ENCODE data around the gene PKHD1.

Gene PKHD1

DNA sequence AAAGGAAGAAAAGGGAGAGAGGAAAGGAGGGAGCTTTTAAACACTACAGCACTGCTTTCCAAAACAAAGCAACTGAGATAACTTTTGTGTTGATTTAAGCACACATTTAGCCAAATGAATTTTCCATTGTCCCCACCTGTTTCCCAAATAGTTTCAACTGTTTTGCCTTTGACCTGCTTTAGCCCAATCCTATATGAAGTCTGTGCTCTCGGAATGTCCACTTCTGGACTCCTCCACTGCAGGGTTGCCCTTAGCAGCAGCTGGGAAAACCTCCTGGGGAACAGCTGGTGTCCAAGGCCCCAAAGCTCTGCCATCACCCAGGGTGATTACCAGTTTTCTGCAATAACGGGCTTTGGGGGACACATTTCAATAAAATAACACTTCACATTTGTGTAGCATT lies 44.9 kb upstream of the PKHD1 start:
- TF ChIP-seq, protein P1, sequence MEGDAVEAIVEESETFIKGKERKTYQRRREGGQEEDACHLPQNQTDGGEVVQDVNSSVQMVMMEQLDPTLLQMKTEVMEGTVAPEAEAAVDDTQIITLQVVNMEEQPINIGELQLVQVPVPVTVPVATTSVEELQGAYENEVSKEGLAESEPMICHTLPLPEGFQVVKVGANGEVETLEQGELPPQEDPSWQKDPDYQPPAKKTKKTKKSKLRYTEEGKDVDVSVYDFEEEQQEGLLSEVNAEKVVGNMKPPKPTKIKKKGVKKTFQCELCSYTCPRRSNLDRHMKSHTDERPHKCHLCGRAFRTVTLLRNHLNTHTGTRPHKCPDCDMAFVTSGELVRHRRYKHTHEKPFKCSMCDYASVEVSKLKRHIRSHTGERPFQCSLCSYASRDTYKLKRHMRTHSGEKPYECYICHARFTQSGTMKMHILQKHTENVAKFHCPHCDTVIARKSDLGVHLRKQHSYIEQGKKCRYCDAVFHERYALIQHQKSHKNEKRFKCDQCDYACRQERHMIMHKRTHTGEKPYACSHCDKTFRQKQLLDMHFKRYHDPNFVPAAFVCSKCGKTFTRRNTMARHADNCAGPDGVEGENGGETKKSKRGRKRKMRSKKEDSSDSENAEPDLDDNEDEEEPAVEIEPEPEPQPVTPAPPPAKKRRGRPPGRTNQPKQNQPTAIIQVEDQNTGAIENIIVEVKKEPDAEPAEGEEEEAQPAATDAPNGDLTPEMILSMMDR (IDR thresholded peaks at IDR 0.05; ENCODE audit: low read depth, low read length) = no peak
- no peak for DNase-seq (ENCODE audit: extremely low read depth, low read depth)

DNA sequence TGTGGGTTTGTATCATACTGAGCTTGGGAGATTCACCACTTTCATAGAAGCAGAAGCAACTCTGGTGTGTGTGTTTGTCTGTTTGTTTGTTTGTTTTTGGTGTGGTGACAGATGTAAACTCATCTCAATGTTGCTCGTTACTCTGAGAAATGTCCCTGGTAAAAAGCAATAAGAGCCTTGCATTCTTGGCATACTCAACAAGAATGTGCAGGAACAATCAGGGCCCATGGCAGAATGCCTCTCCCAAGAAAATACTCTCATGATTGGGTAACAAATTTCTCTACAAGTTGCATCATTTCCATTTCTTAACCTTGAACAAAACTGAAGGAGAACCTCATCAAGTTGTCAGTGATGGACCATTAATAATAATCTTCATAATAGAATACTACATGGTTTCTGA lies 43.0 kb upstream of the PKHD1 start:
- DNase-seq (ENCODE audit: extremely low read depth, low read depth) = no peak

GRCh38 chr6:52127957-52128356 lies 40.5 kb upstream of the PKHD1 start:
- no peak for DNase-seq (ENCODE audit: extremely low read depth, low read depth)

More for the DNA sequence above, 43.0 kb upstream of the PKHD1 start:
- TF ChIP-seq, protein P1 (IDR thresholded peaks at IDR 0.05; ENCODE audit: low read depth, low read length) = no peak

DNA sequence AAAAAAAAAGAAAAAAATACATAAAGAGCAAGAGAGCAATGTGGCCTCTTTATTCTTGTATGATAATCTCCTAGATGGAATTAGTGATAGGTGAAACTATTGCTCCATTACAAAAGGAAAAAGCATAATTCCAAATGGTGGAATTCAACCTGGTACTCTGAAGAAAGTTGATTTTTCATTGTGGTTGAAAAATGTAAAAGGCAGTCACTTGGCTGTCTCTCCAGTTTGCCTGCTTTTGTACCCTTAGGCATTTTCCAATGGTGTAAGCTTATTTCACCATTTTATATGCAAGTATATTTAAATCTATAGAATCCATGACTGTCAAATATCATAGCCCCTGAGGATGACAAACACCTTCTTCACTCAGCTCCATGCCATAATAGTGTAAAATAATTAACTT lies 38.8 kb upstream of the PKHD1 start:
- TF ChIP-seq, protein P1 (IDR thresholded peaks at IDR 0.05; ENCODE audit: low read depth, low read length) = no peak
- no peak for DNase-seq (ENCODE audit: extremely low read depth, low read depth)

More at GRCh38 chr6:52127957-52128356, 40.5 kb upstream of the PKHD1 start:
- TF ChIP-seq, protein P1 (IDR thresholded peaks at IDR 0.05; ENCODE audit: low read depth, low read length) = no peak

- TF ChIP-seq, protein P1 (IDR thresholded peaks at IDR 0.05; ENCODE audit: low read depth, low read length) = no peak
- no peak for DNase-seq (ENCODE audit: extremely low read depth, low read depth)
Observed at GRCh38 chr6:52125572-52125971, 38.2 kb upstream of the PKHD1 start.

DNA sequence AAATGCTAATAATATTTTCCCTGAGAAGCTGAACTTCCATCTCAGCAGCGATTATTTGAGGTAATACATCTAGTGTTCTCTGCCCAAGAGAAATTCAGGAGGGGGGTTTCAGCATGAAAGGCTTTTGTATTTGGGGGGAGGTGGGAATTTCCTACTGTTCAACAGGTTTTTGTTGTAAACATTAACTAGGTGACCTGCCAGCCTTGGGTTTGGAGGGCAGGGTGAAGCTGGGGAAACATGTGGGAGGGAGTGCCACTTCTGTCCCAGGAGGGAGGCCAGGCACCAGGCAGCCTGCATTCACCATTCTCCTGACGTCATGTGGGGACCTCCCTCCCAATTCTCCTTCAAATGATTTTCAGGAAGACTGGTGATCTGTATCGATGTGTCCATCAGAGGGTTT lies 37.7 kb upstream of the PKHD1 start:
- no peak for DNase-seq (ENCODE audit: extremely low read depth, low read depth)
- TF ChIP-seq, protein P1 (IDR thresholded peaks at IDR 0.05; ENCODE audit: low read depth, low read length) = no peak

DNA sequence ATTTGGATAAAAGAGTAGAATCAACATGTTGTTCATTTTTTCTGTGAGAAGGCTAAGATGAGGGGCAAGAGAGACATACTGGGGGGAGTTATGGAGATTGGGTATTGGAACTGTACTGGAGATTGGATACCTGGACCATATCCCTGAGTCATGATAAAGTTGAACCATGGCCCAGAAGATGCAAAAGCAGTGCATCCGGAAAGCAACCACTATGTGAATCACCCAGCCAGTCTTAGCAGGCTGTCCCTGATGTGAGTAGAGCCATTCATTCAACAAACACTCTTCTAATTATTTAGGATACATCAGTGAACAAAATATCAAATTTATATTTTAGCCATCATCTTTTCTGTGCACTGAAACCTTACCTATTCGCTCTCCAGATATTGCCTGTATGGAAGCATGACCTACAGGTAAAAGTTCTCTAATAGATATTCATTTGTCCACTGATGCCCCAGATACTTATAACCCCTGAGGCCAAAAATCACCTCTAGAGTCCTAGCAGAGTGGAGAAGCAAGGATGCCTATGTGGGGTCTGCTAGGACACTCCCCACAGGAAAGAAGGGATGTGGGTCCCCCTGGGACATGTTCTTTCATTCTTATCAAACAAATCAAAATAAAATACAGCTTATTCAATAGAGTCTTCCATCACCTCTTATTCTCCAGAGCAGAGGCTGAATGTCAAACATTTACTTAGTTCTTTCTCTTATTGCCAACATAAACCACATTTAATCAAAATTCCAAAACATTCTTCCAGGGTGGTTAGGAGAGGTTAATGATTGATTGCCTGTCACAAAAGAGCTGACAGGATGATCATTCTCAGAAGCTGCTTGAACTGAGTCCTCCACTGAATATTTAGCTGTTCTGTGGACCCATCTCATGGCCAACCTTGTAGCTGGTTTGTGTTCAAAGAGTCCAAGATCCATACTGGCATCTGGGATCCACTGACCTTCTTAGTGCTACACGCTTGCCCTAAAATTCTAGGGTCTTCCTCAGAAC lies 37.0 kb upstream of the PKHD1 start:
- DNase-seq (ENCODE audit: extremely low read depth, low read depth) = no peak
- TF ChIP-seq, protein P1 (IDR thresholded peaks at IDR 0.05; ENCODE audit: low read depth, low read length) = no peak

Measured in AG09319 (cell line).